Ureter (tissue), 1 donor: Measurements from ENCODE around the gene RAPGEF6. TPM values are rescaled to one million over a fixed set of nuclear protein-coding genes. Genes with fewer than 3 reads are reported as not detected.
"Not testable (repeated sequence)": the region's sequence is repeated elsewhere in the genome, so short reads cannot be mapped to it uniquely, and the experiment has no call there.

Experiments
- DNase-seq: peaks from one replicate; pipeline ENCODE4 v3.0.0-alpha.2; 2020; ENCODE audit warnings: low spot score
- total RNA-seq: library from RNA; stranded (reverse); gene quantifications from one replicate; pipeline ENCODE4 v1.2.4, GENCODE V29; 2023
- donor health status: DM: yes; HTN: yes; CAD: no.

The RAPGEF6 gene
- total RNA-seq, 1 donor from 2014 or later, result 30.7 TPM

- DNase-seq, result no peak
Observed at GRCh38 chr5:131387255-131387654, 247.8 kb downstream of the RAPGEF6 start.

GRCh38 chr5:131386779-131387178 lies 248.2 kb downstream of the RAPGEF6 start:
- no peak for DNase-seq

DNA sequence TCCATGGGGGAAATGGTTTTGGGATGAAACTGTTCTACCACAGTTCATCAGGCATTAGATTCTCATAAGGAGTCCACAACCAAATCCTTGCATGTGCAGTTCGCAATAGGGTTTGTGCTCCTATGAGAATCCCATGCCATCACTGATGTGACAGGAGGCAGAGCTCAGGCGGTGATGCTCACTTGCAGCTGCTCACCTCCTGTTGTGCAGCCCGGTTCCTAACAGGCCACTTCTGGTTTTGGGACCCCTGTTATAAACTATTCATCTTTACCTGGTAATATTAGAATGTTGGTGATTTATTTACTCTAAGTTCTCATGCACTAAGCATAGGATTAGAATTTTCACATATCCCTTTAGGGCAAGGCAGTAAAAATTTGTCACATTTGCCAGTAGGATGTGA lies 248.9 kb downstream of the RAPGEF6 start:
- DNase-seq, result no peak

- DNase-seq, result no peak
Observed at GRCh38 chr5:131384616-131385214, 250.3 kb downstream of the RAPGEF6 start.

- no peak for DNase-seq
Observed at GRCh38 chr5:131384173-131384572, 250.9 kb downstream of the RAPGEF6 start.

DNA sequence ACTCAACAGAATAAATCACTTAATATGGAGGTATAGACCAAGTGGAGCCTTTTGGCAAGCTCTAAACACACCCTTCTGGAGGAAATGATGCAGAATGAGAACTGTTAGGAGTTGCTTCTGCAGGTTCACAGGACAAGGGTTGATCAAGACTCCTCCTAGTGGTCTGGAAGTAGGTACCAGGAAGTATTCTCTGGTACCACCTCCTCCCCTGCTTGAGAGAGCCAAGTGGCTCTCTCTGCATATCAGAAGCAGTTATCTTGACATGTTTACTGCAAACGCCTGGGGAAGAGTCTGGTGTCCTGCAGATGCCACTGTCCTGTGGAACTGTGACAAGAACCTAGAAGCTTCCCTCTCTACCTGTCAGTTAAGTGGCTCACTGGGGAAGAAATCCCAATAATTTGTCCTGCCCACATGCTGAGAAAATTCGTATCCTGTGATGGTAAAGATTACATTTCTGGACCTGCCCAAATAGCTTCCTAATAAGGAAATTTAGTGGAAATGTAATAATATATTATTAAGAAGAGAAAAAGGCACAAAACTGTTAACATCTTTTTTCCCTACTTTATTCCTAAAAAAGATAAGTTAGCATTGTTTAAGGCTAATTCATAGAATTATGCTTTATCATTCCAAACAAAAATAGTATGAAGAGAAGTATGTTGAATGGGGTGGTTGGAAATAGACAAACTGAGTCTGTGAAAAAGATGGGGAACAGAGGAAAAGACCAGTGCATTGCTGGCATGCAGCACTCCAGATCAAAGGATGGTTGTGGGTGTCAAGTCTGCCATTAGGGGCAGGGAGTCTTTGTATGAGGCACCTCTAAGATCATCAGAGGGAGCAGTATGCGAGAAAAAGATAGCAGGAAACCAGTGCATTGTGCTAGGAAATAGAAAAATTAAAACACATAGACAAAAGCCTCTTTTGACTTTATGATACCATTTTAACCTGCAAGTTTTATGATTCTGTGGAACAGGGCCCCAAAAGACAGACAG lies 252.3 kb downstream of the RAPGEF6 start:
- no peak for DNase-seq

DNA sequence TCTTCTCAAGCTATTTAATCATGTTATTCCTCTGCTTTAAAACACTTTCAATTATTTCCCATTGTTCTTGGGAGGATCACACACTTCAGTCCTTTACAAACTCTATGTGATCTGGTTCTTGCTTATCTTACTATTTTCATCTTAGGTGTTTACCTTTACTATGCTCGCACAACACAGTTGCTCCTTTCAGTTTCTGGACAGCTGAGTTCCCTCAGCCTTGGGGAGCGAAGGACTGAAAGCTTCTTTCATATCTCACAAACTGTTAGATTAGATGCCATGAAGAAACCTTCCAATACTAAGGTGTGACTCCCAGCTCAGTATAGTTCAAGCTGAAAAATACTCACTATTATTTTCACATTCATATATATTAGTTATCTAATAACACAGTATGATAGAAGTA lies 253.3 kb downstream of the RAPGEF6 start:
- no peak for DNase-seq

- no peak for DNase-seq
Observed at GRCh38 chr5:131381021-131381420, 254.0 kb downstream of the RAPGEF6 start.

DNA sequence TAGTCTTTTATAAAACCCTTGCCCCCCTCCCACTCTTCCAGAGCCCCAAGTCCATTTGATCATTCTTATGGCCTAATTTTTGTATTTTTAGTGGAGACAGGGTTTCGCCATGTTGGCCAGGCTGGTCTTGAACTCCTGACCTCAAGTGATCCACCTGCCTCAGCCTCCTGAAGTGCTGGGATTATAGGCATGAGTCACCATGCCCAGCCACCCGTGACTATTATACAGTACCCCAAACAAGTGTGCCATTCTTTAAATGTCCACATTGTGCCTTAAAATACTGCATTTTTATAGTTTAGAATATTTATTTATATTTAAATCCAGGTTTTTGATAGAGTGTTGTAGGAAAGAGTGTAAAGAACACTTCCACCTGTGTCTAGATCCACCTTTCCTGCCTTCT lies 254.8 kb downstream of the RAPGEF6 start:
- not testable (repeated sequence) for DNase-seq

GRCh38 chr5:131379723-131380122 lies 255.3 kb downstream of the RAPGEF6 start:
- DNase-seq, result no peak

GRCh38 chr5:131378721-131379541 lies 256.1 kb downstream of the RAPGEF6 start:
- no peak for DNase-seq

- DNase-seq, result no peak
Observed at GRCh38 chr5:131377785-131378325, 257.2 kb downstream of the RAPGEF6 start.

- no peak for DNase-seq
Observed at GRCh38 chr5:131377346-131377745, 257.7 kb downstream of the RAPGEF6 start.

- no peak for DNase-seq
Observed at GRCh38 chr5:131375351-131375750, 259.7 kb downstream of the RAPGEF6 start.

Other genes starting within 250 kb of the RAPGEF6 start
- gene FNIP1, start 161.8 kb upstream of the RAPGEF6 start, total RNA-seq, result 34.4 TPM